GM06990 (cell line): ENCODE results near the gene WASF1.

ENCODE experiments used
- DNase-seq: peaks from one replicate; pipeline ENCODE4 v3.0.0-alpha.2; 2011; ENCODE audit not compliant: insufficient read length; ENCODE audit errors: extremely low read depth
- H3K27me3 ChIP-seq: replicated peaks from 2 replicates; pipeline ENCODE4 v1.6.0; 2011; ENCODE audit warnings: low read length; ENCODE audit not compliant: control insufficient read depth, insufficient read depth
- H3K36me3 ChIP-seq: 2 replicates; pipeline ENCODE4 v1.5.1; 2011; ENCODE audit warnings: low read length; ENCODE audit not compliant: control insufficient read depth, insufficient read depth
- H3K4me3 ChIP-seq: replicated peaks from 2 replicates; pipeline ENCODE4 v1.5.1; 2011; ENCODE audit warnings: low read depth, mild to moderate bottlenecking, control low read depth, low read length
- TF ChIP-seq, protein P1 (sequence below): IDR thresholded peaks from 2 replicates; pipeline ENCODE4 v1.5.1; 2011; ENCODE audit warnings: low read length, control low read depth, mild to moderate bottlenecking, inconsistent platforms; ENCODE audit not compliant: insufficient read depth, poor library complexity, severe bottlenecking

The WASF1 gene

DNA sequence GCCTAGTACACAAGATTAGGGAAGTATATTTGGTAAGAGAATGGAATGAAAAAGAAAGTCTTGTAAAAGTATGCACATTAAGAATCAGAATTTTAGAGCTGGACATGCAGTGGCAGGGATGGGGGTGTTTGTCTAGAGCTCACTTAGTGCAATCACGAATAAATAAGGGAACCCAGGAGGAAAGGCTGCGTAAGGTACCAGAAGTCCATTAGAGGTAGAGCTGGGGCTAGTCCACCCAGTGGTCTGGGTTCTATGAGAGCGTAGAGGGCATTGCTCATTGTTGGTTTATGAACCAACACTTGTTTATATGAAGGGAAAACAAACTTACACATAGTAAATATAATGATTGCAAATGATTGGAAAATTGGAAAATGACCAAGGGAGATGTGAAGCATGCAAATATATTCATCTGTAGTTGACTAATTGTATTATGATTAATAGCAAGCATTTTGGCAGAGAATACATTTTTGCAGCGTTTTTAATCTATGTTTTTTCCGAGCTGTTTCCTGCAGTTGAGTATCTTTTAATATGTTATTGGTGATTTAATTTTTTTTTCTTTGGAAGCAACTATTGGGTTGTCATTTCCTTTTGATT lies 3.9 kb upstream of the WASF1 start:
- Histone ChIP-seq H3K36me3 (no peaks in the 10 kb centered on the region), H3K4me3 (no peak overlapping the region), H3K27me3 (no peaks in the 10 kb centered on the region)
- DNase-seq = no peak
- TF ChIP-seq, protein P1, sequence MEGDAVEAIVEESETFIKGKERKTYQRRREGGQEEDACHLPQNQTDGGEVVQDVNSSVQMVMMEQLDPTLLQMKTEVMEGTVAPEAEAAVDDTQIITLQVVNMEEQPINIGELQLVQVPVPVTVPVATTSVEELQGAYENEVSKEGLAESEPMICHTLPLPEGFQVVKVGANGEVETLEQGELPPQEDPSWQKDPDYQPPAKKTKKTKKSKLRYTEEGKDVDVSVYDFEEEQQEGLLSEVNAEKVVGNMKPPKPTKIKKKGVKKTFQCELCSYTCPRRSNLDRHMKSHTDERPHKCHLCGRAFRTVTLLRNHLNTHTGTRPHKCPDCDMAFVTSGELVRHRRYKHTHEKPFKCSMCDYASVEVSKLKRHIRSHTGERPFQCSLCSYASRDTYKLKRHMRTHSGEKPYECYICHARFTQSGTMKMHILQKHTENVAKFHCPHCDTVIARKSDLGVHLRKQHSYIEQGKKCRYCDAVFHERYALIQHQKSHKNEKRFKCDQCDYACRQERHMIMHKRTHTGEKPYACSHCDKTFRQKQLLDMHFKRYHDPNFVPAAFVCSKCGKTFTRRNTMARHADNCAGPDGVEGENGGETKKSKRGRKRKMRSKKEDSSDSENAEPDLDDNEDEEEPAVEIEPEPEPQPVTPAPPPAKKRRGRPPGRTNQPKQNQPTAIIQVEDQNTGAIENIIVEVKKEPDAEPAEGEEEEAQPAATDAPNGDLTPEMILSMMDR = no peak

DNA sequence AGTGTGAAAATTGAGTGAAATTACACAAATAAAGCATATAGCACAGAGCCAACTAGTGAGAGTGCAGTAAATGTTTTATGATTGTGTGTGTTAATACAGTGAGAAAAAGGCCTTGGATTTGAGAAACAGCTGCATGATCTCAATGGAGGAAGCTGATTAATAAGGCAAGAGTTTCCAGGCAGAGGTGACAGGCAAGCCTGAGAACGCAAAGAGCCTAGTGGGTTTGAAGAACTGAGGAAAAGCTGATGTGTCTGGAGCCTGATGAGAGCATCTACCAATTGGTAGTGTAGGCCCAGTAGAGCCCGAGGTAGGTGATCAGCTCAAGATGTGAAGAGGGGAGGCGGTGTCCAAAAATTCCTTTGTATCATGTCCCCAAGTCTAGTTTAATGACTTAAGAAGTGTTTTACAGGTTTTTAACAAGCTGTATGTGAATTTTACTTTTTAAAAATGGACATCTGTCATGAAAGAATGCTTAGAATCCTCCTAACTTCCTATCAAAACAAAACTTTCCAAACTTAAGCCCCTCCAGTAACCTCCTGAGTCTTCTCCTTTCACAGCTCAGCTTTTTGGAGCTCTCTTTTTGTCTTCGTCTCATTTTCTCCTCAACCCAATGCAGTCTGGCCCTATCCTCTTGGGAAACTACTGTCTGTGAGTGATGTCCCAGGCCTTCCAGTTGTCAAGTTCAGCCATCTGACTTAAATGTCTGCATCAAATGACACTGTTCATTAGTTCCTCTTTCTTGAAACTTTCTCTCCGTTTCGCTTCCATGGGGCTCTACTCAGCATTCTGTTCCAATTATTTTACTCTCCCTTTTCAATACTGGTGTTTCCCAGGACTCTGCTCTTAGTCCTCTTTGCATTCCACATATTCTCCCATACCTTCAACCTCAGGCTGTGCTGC lies 1.9 kb upstream of the WASF1 start:
- TF ChIP-seq, protein P1 = no peak
- Histone ChIP-seq H3K4me3 (peak overlapping the region; percentile 84), H3K27me3 (no peaks in the 10 kb centered on the region), H3K36me3 (no peaks in the 10 kb centered on the region)
- DNase-seq = peak; percentile 6

DNA sequence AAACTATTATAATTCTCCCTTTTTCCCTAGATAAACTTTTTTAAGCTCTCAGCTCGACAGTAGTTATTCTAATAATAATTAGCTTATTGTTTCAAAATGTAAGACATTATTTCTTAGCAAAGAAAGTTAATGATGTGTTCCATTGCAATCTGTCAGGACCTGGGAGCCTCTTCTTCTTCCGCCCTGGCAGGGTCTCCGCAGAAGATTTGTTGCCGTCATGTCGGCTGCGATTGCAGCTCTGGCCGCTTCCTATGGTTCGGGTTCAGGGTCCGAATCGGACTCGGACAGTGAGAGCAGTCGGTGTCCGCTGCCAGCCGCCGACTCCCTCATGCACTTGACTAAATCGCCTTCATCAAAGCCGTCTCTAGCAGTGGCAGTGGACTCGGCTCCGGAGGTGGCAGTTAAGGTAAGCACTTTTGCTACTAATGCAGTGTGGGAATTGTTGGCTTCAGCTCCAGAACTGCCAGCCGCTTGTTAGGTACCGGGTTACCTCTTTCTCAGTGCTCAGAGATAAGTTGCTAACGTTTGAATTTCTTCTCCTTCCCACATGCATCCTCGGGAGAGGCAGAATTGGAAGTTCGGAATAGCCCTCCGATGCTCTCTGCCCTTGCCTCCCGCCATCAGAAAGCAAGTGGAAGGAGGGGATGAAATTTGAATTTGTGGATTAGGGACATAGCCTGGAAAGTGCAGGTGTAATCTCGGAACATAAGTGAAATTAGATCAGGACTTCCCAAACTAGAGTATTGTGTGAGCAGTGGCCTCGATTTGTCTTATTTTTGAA lies 948 bp upstream of the WASF1 start, which contains the start of gene CDC40:
Gene CDC40, plus strand, starts transcription at position 200 of the 781 bp plus-strand sequence. Its CDS starts 18 bp downstream, at position 218.
- Histone ChIP-seq H3K36me3 (no peaks in the 10 kb centered on the region), H3K27me3 (no peaks in the 10 kb centered on the region), H3K4me3 (peak within 1 kb of the TSS; percentile 84)
- TF ChIP-seq, protein P1 = no peak
- no peak for DNase-seq

DNA sequence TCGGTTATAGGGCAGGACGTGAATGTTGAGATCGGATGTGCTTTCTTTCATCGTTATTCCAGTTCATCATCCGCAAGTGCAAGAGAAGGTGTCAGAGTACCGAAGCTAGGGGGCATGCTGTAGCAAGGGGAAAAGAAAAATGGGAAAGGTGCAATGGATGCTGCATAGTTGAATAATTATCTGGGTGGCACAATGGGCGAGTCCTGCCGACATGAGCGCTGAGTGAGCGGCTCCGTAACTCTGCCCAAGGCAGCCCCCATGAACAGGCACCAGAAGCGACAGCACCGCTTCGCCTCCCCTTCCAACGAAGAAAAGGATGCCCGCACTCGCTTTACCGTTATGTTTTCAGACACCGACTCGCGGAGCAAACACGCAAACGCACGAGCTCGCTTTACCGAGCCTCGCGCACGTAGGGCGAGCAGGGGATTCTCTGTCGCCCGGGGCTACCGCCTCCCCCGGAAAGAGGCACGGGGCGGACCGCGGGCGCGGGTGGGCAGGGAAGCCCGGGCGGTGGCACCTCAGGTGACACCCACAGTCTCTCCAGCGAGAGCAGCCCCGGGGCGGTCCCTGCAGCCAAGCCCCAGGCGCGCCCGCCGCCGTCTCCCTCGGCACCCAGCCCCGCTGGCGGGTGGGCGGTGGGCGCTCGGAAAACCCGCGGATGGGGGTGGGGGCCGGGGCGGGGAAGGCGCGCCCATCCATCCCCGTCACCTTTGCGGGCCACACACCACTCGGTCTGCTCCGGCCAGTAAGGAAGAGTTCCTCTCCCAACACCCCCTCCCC lies 654 bp downstream of the WASF1 start:
- DNase-seq = peak; percentile 75
- Histone ChIP-seq H3K4me3 (peak overlapping the region; percentile 84), H3K36me3 (no peaks in the 10 kb centered on the region), H3K27me3 (no peaks in the 10 kb centered on the region)
- TF ChIP-seq, protein P1 = peak; percentile 51

DNA sequence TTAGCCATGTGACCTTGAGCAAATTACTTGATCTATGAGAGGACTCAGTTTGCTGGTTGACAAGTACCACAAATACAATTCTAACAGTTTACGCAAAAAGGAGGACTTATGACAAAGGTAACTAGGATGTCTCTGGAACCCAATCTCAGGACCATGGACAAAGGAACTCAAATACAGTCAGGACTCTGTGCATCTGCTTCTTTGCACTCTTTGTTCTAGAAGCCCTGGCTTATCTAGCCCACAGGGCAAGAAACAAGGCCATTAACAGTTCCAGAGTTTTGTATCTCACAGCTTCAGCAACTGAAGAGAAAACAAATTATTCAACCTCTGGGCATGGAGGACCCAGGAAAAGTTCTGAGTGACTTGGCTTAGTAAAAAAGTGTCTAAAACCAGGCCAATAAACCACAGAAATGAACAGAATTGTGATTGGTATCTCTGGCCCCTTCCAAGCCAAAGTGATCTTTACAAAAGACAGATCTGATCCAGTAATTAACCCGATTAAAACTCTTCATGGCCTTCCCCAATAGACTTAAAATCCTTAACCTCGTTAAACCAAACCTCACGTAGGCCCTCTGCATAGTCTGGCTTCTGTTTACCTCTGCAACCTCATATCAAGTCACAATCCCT lies 5.9 kb downstream of the WASF1 start:
- H3K36me3 ChIP-seq = no peaks in the 10 kb centered on the region
- TF ChIP-seq, protein P1 = no peak
- DNase-seq = no peak
- H3K27me3 ChIP-seq = no peaks in the 10 kb centered on the region
- H3K4me3 ChIP-seq = no peak overlapping the region
